Stimulated activated CD4-positive, alpha-beta T cell treated with anti-CD3 and anti-CD28 coated beads, Interleukin-12 subunit alpha, Interleukin-12 subunit beta, amount 100 ng/mL, for 48 hours (primary cell): Measurements from ENCODE around the gene NPR3.

Experiments used
- DNase-seq, 3 donors: peaks; one replicate each; pipeline ENCODE4 v3.0.0-alpha.2; 2020; ENCODE audit warnings: low read depth in 2 of 3, low spot score in 1 of 3

NPR3 gene

GRCh38 chr5:32711681-32712480 is 760 bp downstream of the NPR3 start:
- no peak for DNase-seq

- no peak for DNase-seq
Measured at GRCh38 chr5:32712481-32713360, 1.6 kb downstream of the NPR3 start.

GRCh38 chr5:32713361-32713769 is 2.2 kb downstream of the NPR3 start:
- DNase-seq = no peak

GRCh38 chr5:32713770-32714381 is 2.8 kb downstream of the NPR3 start:
- no peak for DNase-seq

- no peak for DNase-seq
Measured at GRCh38 chr5:32714836-32715235, 3.7 kb downstream of the NPR3 start.

GRCh38 chr5:32720300-32720699 is 9.2 kb downstream of the NPR3 start:
- no peak for DNase-seq

- no peak for DNase-seq
Measured at GRCh38 chr5:32721626-32722025, 10.5 kb downstream of the NPR3 start.

GRCh38 chr5:32722957-32723356 is 11.8 kb downstream of the NPR3 start:
- no peak for DNase-seq

GRCh38 chr5:32724526-32724925 is 13.4 kb downstream of the NPR3 start:
- no peak for DNase-seq

GRCh38 chr5:32726086-32726557 is 15.0 kb downstream of the NPR3 start:
- DNase-seq = no peak

GRCh38 chr5:32729651-32730050 is 18.5 kb downstream of the NPR3 start:
- DNase-seq = no peak

GRCh38 chr5:32733590-32734340 is 22.6 kb downstream of the NPR3 start:
- no peak for DNase-seq

GRCh38 chr5:32734827-32735378 is 23.8 kb downstream of the NPR3 start:
- DNase-seq = no peak

GRCh38 chr5:32735512-32735911 is 24.4 kb downstream of the NPR3 start:
- DNase-seq = no peak

GRCh38 chr5:32736842-32737241 is 25.7 kb downstream of the NPR3 start:
- DNase-seq = no peak

- no peak for DNase-seq
Measured at GRCh38 chr5:32740651-32741050, 29.5 kb downstream of the NPR3 start.

GRCh38 chr5:32745317-32745716 is 34.2 kb downstream of the NPR3 start:
- DNase-seq = no peak

- no peak for DNase-seq
Measured at GRCh38 chr5:32752411-32752810, 41.3 kb downstream of the NPR3 start.

GRCh38 chr5:32753051-32753450 is 41.9 kb downstream of the NPR3 start:
- no peak for DNase-seq

- no peak for DNase-seq
Measured at GRCh38 chr5:32753765-32754164, 42.6 kb downstream of the NPR3 start.

GRCh38 chr5:32754284-32754683 is 43.2 kb downstream of the NPR3 start:
- DNase-seq = no peak
